NCI-H2196 treated with DMSO at 0.1 percent for 48 hours (cell line): ENCODE results near the gene TARBP2.
A peak's percentile ranks its signal among the peaks of the same experiment; 100 is the strongest.
"Not testable (repeated sequence)": the region's sequence is repeated elsewhere in the genome, so short reads cannot be mapped to it uniquely, and the experiment has no call there.

Experiments
- DNase-seq: peaks from one replicate; lab custom pipeline; 2025; ENCODE audit not compliant: unreplicated experiment; lab: John Stamatoyannopoulos, UW

Gene TARBP2

GRCh38 chr12:53474077-53474476 is 27.0 kb upstream of the TARBP2 start:
- no peak for DNase-seq

- DNase-seq = no peak
These were observed 26.3 kb upstream of the TARBP2 start for GRCh38 chr12:53474819-53475218.

- DNase-seq = no peak
These were observed 24.3 kb upstream of the TARBP2 start for GRCh38 chr12:53476769-53477209.

GRCh38 chr12:53478865-53479264 is 22.2 kb upstream of the TARBP2 start:
- DNase-seq = no peak

- no peak for DNase-seq
These were observed 21.8 kb upstream of the TARBP2 start for GRCh38 chr12:53479331-53479730.

- DNase-seq = no peak
These were observed 20.3 kb upstream of the TARBP2 start for GRCh38 chr12:53480491-53481442.

GRCh38 chr12:53481458-53481857 is 19.6 kb upstream of the TARBP2 start:
- DNase-seq = not testable (repeated sequence)

GRCh38 chr12:53481939-53482586 is 19.0 kb upstream of the TARBP2 start:
- DNase-seq = no peak

GRCh38 chr12:53482626-53483168 is 18.4 kb upstream of the TARBP2 start:
- no peak for DNase-seq

GRCh38 chr12:53483225-53483978 is 17.7 kb upstream of the TARBP2 start:
- no peak for DNase-seq

- DNase-seq = no peak
These were observed 17.1 kb upstream of the TARBP2 start for GRCh38 chr12:53483979-53484377.

- DNase-seq = no peak
These were observed 16.2 kb upstream of the TARBP2 start for GRCh38 chr12:53484686-53485575.

- DNase-seq = no peak
These were observed 14.9 kb upstream of the TARBP2 start for GRCh38 chr12:53485955-53486735.

GRCh38 chr12:53486736-53487487 is 14.2 kb upstream of the TARBP2 start:
- DNase-seq = no peak

- DNase-seq = no peak
These were observed 11.7 kb upstream of the TARBP2 start for GRCh38 chr12:53489242-53489864.

GRCh38 chr12:53492188-53492587 is 8.9 kb upstream of the TARBP2 start:
- no peak for DNase-seq

GRCh38 chr12:53492830-53493609 is 8.1 kb upstream of the TARBP2 start:
- DNase-seq = peak; percentile 83
